Melanocyte of skin (primary cell): Measurements from ENCODE around the gene GCNT4. TPM values are rescaled to one million over a fixed set of nuclear protein-coding genes. Genes with fewer than 3 reads are reported as not detected.

Experiments
- small RNA-seq, 2 donors: library from RNA; depleted of rRNA; stranded (forward); fragments of <200 nt; gene quantifications; one replicate each; pipeline ENCODE3, GENCODE V24; 2012
- total RNA-seq, 2 donors: library from RNA; depleted of rRNA; stranded (reverse); fragments of >200 nt; gene quantifications; 2 replicates each; pipeline ENCODE4 v1.2.3, GENCODE V29; 2012

The GCNT4 gene, protein sequence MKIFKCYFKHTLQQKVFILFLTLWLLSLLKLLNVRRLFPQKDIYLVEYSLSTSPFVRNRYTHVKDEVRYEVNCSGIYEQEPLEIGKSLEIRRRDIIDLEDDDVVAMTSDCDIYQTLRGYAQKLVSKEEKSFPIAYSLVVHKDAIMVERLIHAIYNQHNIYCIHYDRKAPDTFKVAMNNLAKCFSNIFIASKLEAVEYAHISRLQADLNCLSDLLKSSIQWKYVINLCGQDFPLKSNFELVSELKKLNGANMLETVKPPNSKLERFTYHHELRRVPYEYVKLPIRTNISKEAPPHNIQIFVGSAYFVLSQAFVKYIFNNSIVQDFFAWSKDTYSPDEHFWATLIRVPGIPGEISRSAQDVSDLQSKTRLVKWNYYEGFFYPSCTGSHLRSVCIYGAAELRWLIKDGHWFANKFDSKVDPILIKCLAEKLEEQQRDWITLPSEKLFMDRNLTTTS
- total RNA-seq, result 1 to 10 TPM; 2.7 to 3.8 TPM

DNA sequence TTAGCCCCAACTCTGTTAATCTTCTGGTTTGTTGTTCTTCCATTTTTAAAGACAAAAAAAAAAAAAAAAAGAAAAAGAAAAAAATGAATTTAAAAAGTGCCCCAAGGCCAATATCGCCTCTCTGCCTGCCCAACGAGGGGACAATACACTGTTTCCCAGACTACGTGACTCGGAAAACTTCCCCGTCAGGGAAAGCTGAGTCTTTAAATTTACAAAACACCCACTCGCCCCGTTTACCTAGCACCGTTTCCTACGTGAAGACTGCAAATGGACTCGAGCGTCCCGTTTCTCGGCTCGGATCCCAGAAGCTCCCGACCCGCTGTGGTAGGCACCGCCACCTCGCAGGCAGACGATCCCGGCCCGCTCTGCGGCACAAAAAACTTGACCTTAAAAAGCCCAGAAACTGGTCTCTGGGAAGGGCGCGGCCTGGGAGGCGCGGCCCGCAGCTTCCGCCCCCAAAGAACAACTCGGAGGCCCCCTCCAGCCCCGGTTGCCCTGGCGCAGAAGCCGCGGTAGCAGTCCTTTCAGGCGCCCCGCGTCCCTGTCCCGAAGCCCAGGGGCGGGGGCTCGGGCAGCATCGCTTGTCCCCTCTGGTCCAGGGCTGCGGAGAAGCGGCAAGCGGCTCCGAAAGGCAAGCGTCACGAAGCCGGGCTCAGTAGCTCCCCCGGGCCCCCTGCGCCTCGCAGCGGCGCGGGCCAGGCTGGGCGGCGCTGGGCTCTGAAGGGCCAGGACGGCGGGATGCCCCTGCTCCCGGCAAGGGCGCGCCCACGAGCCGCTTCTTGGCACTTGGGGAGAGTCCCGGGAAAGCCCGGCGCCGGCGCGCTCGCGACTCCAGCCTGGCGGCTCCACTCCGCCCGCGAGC is at the start of gene GCNT4:
Gene GCNT4, minus strand, starts transcription at position 367 of the 862 bp plus-strand sequence. CDS start 22,521 bp downstream, outside the sequence.

Small RNA genes lying within 50 kb of the gene (small RNA-seq; reads per million reads assigned to genes)
- 0 reads per million in 2 donors for gene AC093259.1

Other genes with a start within 250 kb of the GCNT4 start
- gene FAM169A, start 186.2 kb downstream of the GCNT4 start, total RNA-seq, result 1 to 10 TPM in 1 of 2 donors, under 1 TPM in 1; 1.00 to 2.1 TPM
- under 1 TPM; under 0.01 TPM for gene ANKRD31, start 184.3 kb upstream of the GCNT4 start, total RNA-seq